ENCODE results near the gene ADGRV1. TPM values are rescaled to one million over a fixed set of nuclear protein-coding genes. Genes with fewer than 3 reads are reported as not detected.

Gene ADGRV1
- total RNA-seq, 1 experiment from 2014 or later: 6.8 TPM

DNA sequence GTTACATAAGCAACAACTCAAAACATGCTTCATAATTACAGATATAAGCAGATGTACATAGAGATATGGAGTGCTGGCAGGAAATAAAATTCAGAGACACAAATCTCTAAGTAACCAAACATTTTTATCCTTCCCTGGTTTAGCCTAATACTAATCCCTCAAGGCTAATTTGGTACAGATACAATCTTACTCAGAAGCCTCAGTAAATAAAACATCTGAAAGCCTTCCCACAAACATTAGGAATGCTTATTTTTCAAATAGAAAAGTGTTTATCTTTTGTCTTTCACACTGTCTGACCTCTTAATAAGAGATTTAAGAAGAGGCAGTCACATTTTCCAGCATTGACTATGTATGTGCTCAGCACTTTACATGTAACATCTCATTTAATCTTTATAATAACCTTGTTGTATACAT, 425.1 kb downstream of the ADGRV1 start:
- ChIA-PET POLR2A (ENCODE audit: low non-redundant PET) (no interaction called here), CTCF (no interaction called here)
- Histone ChIP-seq H3K36me3 (ENCODE audit: insufficient read depth, low read length, poor library complexity, severe bottlenecking) (no peaks in the 10 kb centered on the region), H3K4me3 (ENCODE audit: low read depth, low read length, poor library complexity, severe bottlenecking) (no peak overlapping the region), H3K27me3 (replicated peaks; ENCODE audit: insufficient read depth, low read depth, low read length, poor library complexity) (no peaks in the 10 kb centered on the region), H3K4me1 (ENCODE audit: insufficient read depth, low read length, poor library complexity, severe bottlenecking) (no peaks in the 10 kb centered on the region), H3K27ac (ENCODE audit: low read depth, low read length, poor library complexity, severe bottlenecking) (no peak overlapping the region), H3K9me3 (ENCODE audit: low read depth, low read length, poor library complexity, severe bottlenecking) (no peaks in the 10 kb centered on the region)
- BruUV-seq (replicated peaks): no TSS peak
- TF ChIP-seq, protein P1, sequence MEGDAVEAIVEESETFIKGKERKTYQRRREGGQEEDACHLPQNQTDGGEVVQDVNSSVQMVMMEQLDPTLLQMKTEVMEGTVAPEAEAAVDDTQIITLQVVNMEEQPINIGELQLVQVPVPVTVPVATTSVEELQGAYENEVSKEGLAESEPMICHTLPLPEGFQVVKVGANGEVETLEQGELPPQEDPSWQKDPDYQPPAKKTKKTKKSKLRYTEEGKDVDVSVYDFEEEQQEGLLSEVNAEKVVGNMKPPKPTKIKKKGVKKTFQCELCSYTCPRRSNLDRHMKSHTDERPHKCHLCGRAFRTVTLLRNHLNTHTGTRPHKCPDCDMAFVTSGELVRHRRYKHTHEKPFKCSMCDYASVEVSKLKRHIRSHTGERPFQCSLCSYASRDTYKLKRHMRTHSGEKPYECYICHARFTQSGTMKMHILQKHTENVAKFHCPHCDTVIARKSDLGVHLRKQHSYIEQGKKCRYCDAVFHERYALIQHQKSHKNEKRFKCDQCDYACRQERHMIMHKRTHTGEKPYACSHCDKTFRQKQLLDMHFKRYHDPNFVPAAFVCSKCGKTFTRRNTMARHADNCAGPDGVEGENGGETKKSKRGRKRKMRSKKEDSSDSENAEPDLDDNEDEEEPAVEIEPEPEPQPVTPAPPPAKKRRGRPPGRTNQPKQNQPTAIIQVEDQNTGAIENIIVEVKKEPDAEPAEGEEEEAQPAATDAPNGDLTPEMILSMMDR (conservative IDR thresholded peaks at IDR 0.05; ENCODE audit: low read depth, low read length): no peak
- TF ChIP-seq EZH2 (IDR thresholded peaks at IDR 0.05; ENCODE audit: borderline replicate concordance, low read depth, low read length, poor library complexity, severe bottlenecking): no peak
- intact Hi-C loops (cut with micrococcal nuclease; ENCODE audit: unreplicated experiment): no loop called here
- DNase-seq (ENCODE audit: low spot score): no peak

DNA sequence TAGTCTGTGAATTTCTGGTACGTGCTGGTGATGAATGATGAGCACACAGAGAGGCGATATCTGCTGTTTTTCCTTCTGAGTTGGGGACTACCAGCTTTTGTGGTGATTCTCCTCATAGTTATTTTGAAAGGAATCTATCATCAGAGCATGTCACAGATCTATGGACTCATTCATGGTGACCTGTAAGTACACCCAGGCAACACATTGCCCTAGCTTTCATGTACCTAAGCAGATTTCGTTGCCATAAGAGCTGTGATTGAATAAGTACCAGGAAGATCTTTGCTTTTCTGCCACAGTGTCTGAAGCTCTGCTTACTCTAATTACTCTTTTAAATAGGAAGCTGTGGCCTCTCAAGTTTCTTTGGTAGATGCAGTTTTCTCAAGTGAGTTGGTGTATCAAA, 426.7 kb downstream of the ADGRV1 start:
- ChIA-PET CTCF (no interaction called here), POLR2A (ENCODE audit: low non-redundant PET) (no interaction called here)
- no peaks in the 10 kb centered on the region for H3K36me3 ChIP-seq (ENCODE audit: insufficient read depth, low read length, poor library complexity, severe bottlenecking)
- no peaks in the 10 kb centered on the region for H3K4me1 ChIP-seq (ENCODE audit: insufficient read depth, low read length, poor library complexity, severe bottlenecking)
- BruUV-seq (replicated peaks): no TSS peak
- no peak overlapping the region for H3K27ac ChIP-seq (ENCODE audit: low read depth, low read length, poor library complexity, severe bottlenecking)
- no peak for DNase-seq (ENCODE audit: low spot score)
- H3K4me3 ChIP-seq (ENCODE audit: low read depth, low read length, poor library complexity, severe bottlenecking): no peak overlapping the region
- H3K9me3 ChIP-seq (ENCODE audit: low read depth, low read length, poor library complexity, severe bottlenecking): no peaks in the 10 kb centered on the region
- intact Hi-C loops (cut with micrococcal nuclease; ENCODE audit: unreplicated experiment): no loop called here
- TF ChIP-seq, protein P1 (conservative IDR thresholded peaks at IDR 0.05; ENCODE audit: low read depth, low read length): no peak
- no peak for TF ChIP-seq EZH2 (IDR thresholded peaks at IDR 0.05; ENCODE audit: borderline replicate concordance, low read depth, low read length, poor library complexity, severe bottlenecking)
- no peaks in the 10 kb centered on the region for H3K27me3 ChIP-seq (replicated peaks; ENCODE audit: insufficient read depth, low read depth, low read length, poor library complexity)

DNA sequence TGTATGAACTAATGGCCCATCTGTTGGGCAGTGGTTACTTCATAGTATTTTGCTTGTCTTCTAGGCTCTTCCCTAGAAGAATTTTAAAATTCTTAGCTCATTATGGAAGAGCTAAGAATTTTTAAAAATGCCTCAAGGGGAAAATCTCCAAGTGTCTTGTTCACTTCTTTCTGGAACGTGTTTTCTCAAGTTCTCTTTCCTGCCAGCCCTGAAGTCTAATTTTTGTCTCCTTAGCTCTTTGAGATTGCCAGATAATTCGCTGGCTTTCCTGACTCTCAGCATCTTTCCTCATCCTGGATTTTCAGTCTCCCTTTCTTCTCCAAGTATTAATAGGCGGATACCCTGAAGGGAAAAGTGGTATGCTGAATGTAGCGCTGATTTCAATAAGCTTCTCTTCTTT, 429.1 kb downstream of the ADGRV1 start:
- H3K27ac ChIP-seq (ENCODE audit: low read depth, low read length, poor library complexity, severe bottlenecking): no peak overlapping the region
- no peak for TF ChIP-seq EZH2 (IDR thresholded peaks at IDR 0.05; ENCODE audit: borderline replicate concordance, low read depth, low read length, poor library complexity, severe bottlenecking)
- TF ChIP-seq, protein P1 (conservative IDR thresholded peaks at IDR 0.05; ENCODE audit: low read depth, low read length): no peak
- POLR2A ChIA-PET (ENCODE audit: low non-redundant PET): no interaction called here

More for the DNA sequence above, 429.1 kb downstream of the ADGRV1 start:
- CTCF ChIA-PET: no interaction called here
- Histone ChIP-seq H3K4me3 (ENCODE audit: low read depth, low read length, poor library complexity, severe bottlenecking) (no peak overlapping the region), H3K27me3 (replicated peaks; ENCODE audit: insufficient read depth, low read depth, low read length, poor library complexity) (no peaks in the 10 kb centered on the region), H3K4me1 (ENCODE audit: insufficient read depth, low read length, poor library complexity, severe bottlenecking) (no peaks in the 10 kb centered on the region), H3K9me3 (ENCODE audit: low read depth, low read length, poor library complexity, severe bottlenecking) (no peaks in the 10 kb centered on the region), H3K36me3 (ENCODE audit: insufficient read depth, low read length, poor library complexity, severe bottlenecking) (no peaks in the 10 kb centered on the region)
- no TSS peak for BruUV-seq (replicated peaks)
- intact Hi-C loops (cut with micrococcal nuclease; ENCODE audit: unreplicated experiment): no loop called here
- no peak for DNase-seq (ENCODE audit: low spot score)

Measured in A673 (cell line).